Loucy (cell line): ENCODE results near the gene STXBP6.

Source experiments
- EZH2phosphoT487 ChIP-seq: fragments of 200-600 bp; IDR thresholded peaks from 2 replicates; pipeline ENCODE4 v1.6.1; 2018; ENCODE audit warnings: antibody characterized with exemption, mild to moderate bottlenecking, moderate library complexity, borderline replicate concordance
- TF ChIP-seq, protein P1 (sequence below): fragments of 200-600 bp; sonication (generic); conservative IDR thresholded peaks from 2 replicates; pipeline ENCODE4 v1.5.1; 2014; ENCODE audit warnings: mild to moderate bottlenecking, antibody characterized with exemption, low read length

- TF ChIP-seq, protein P1, sequence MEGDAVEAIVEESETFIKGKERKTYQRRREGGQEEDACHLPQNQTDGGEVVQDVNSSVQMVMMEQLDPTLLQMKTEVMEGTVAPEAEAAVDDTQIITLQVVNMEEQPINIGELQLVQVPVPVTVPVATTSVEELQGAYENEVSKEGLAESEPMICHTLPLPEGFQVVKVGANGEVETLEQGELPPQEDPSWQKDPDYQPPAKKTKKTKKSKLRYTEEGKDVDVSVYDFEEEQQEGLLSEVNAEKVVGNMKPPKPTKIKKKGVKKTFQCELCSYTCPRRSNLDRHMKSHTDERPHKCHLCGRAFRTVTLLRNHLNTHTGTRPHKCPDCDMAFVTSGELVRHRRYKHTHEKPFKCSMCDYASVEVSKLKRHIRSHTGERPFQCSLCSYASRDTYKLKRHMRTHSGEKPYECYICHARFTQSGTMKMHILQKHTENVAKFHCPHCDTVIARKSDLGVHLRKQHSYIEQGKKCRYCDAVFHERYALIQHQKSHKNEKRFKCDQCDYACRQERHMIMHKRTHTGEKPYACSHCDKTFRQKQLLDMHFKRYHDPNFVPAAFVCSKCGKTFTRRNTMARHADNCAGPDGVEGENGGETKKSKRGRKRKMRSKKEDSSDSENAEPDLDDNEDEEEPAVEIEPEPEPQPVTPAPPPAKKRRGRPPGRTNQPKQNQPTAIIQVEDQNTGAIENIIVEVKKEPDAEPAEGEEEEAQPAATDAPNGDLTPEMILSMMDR, result no peak
- no peak for TF ChIP-seq EZH2phosphoT487
Measured at GRCh38 chr14:24843494-24843893, 206.5 kb downstream of the STXBP6 start.
